Fibroblast of lung (primary cell): ENCODE measurements around the gene KCNJ2.

ENCODE experiments used
- EZH2 ChIP-seq: IDR thresholded peaks from 2 replicates; pipeline ENCODE4 v1.5.1; 2012; ENCODE audit warnings: low read length, control low read depth, mild to moderate bottlenecking; ENCODE audit errors: missing control alignments
- TF ChIP-seq, protein P1 (sequence below), 2 donors: IDR thresholded peaks in 1 of 2; conservative IDR thresholded peaks in 1 of 2; 1 replicate in 1 of 2; 2 replicates in 1 of 2; pipeline ENCODE4 v1.5.1; 2011 to 2012; ENCODE audit warnings: low read length in 2 of 2, control low read depth in 1 of 2, inconsistent platforms in 1 of 2, low read depth in 1 of 2, mild to moderate bottlenecking in 1 of 2

- TF ChIP-seq, protein P1, sequence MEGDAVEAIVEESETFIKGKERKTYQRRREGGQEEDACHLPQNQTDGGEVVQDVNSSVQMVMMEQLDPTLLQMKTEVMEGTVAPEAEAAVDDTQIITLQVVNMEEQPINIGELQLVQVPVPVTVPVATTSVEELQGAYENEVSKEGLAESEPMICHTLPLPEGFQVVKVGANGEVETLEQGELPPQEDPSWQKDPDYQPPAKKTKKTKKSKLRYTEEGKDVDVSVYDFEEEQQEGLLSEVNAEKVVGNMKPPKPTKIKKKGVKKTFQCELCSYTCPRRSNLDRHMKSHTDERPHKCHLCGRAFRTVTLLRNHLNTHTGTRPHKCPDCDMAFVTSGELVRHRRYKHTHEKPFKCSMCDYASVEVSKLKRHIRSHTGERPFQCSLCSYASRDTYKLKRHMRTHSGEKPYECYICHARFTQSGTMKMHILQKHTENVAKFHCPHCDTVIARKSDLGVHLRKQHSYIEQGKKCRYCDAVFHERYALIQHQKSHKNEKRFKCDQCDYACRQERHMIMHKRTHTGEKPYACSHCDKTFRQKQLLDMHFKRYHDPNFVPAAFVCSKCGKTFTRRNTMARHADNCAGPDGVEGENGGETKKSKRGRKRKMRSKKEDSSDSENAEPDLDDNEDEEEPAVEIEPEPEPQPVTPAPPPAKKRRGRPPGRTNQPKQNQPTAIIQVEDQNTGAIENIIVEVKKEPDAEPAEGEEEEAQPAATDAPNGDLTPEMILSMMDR (conservative IDR thresholded peaks at IDR 0.05 in 1 of 2, IDR thresholded peaks at IDR 0.05 in 1 of 2; ENCODE audit: low read depth in 1 of 2, low read length in 2 of 2), result no peak
- no peak for TF ChIP-seq EZH2
Measured at GRCh38 chr17:70195091-70195490, 25.8 kb downstream of the KCNJ2 start.
